ENCODE results near the gene AMBRA1.

- TF ChIP-seq CTCF (IDR thresholded peaks at IDR 0.05) (no peak), POLR2A (IDR thresholded peaks at IDR 0.05) (no peak), POLR2AphosphoS5 (IDR thresholded peaks at IDR 0.05) (no peak), EP300 (IDR thresholded peaks at IDR 0.05; ENCODE audit: low read depth) (no peak)
These were observed 172.5 kb downstream of the AMBRA1 start for GRCh38 chr11:46421257-46421880.

All from transverse colon (tissue), 4 donors.